ENCODE results near the gene SOAT2. TPM values are rescaled to one million over a fixed set of nuclear protein-coding genes. Genes with fewer than 3 reads are reported as not detected.
"Not testable (repeated sequence)": the region's sequence is repeated elsewhere in the genome, so short reads cannot be mapped to it uniquely, and the experiment has no call there.

SOAT2 gene
- total RNA-seq, 1 donor from 2014 or later: not detected

DNA sequence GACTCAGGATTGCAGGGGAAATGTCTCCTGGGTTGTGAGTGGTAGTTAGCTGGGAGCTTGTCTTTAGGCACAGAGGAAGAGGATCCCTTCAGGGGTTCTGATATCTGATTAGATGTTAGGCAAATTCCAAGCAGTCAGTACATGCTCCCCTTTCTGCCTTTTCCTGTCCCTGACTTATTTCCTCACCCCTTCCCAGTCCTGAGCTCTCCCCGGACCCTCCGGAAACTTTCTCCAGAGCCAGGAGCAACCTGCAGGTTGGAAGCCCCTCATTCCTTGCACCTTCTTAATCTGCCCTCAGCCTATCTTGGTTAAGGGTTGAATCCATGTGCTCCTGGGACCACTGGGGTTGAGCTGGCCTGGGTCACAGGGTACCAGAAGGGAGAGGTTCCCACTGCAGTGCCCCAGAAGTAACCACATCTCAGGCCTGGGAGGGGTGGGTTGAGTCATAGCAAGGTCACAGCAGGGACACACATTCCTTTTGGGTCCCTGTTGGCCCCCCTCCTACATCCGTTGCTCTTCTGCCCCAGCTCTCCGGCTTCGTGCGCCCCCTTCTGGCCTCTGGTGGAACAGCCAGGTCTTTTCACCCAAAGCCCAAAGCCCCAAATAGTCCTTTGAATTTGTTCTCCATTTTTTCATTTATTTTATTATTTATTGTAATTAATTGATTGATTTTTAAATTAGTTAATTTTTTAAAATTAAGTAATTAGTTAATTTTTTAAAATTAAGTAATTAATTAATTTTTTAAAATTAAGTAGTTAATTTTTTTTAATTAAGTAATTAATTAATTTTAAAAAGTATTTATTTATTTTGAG, 4.0 kb upstream of the SOAT2 start:
- peak; percentile 94 for DNase-seq (ENCODE audit: low spot score)
- intact Hi-C loops (cut with DNase I): loop anchor here (1.0 kb wide), 1 partner anchor 33 kb away; no protein-coding TSS in a partner anchor

DNA sequence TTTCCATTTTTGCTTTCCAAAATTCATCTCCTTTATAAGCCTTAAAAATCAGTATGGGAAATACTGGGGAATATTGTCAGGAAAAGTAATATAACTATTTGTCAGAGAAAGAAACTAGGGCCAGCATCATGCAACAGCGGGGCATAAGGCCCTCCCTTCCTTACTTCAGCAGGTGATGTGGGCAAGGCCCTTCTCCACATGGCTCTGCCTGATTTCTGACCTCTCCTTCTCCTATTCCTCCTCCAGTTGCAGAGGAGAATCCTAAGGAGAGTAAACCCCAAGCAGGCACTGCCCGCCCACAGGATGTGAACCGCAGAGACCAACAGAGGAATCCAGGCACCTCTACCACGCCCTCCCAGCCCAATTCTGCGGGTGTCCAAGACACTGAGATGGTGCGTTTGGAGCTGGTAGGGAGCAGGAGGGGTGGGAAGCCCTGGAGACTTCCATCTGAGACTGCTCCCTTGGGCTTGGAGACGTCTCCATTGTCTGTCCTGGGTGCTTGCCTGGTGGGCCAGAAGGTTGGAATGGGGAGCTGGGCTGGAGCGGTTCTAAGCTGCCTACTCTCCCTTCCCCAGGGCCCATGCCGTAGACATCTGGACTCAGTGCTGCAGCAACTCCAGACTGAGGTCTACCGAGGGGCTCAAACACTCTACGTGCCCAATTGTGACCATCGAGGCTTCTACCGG, 2.7 kb upstream of the SOAT2 start:
- intact Hi-C loops (cut with DNase I): no loop called here
- peak; percentile 73 for DNase-seq (ENCODE audit: low spot score)

DNA sequence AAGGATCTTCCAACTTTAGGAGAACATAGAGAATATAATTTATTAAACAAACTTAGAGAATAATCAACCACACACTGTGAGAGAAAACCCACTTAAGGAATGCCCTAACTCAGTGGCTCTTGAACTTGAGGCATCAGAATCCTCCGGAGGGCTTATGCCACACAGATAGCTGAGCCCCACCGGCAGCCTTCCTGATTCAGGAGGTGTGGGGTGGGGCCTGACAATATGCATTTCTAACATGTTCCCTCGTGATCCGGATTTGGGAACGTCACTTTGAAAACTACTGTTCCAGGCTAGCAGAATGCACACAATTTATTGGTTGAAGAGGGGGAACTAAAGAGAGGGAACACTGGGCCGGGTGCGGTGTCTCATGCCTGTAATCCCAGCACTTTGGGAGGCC, 2.0 kb upstream of the SOAT2 start:
- intact Hi-C loops (cut with DNase I): no loop called here
- DNase-seq (ENCODE audit: low spot score): no peak

DNA sequence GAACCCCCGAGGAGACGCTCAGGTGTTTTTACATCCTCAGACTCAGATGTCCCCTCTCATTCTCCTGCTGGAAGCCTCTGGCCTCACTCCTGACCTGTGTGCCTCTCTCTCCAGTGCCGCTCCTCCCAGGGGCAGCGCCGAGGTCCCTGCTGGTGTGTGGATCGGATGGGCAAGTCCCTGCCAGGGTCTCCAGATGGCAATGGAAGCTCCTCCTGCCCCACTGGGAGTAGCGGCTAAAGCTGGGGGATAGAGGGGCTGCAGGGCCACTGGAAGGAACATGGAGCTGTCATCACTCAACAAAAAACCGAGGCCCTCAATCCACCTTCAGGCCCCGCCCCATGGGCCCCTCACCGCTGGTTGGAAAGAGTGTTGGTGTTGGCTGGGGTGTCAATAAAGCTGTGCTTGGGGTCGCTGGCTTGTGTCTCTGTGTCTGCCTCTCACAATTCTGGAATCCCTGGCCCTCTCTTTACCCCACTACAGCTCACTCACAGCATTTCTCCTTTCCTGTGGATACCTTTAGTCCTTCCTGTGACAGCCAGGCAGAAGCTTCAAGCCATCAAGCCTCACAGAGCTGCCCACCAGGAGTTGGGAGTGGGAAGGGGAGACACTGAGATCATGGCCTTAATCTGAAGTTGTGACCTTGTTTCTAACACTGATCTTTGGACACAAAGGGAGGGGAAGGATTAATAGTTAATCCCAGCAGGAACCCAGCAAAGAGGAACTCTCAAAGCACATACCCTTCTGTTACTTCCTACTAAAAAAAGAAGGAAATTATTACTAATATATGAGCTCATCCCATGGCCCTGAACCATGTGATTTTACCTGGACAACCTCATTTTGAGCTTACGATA, 1.1 kb upstream of the SOAT2 start:
- intact Hi-C loops (cut with DNase I): no loop called here
- peak; percentile 71 for DNase-seq (ENCODE audit: low spot score)

DNA sequence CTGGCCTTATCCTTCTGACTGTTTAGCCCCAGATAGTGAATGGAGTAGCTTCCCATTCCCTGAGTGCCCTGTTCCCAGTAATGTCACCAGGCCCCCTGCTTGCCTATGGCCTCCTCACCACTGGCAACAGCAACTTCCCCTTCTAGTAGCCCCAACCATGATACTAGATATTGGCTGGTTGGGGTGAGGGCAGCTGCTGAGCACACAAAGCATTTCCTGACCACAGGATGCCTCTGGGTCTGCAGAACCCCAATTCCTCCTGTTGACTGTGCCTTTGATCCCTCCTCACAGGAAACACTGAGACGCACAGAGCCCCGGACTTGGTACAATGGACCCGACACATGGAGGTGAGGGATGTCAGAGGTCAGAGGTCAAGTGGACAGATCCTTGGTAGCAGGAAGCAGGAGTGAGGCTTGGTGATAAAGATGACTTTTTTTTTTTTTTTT, 597 bp downstream of the SOAT2 start:
- intact Hi-C loops (cut with DNase I): no loop called here
- DNase-seq (ENCODE audit: low spot score): no peak

DNA sequence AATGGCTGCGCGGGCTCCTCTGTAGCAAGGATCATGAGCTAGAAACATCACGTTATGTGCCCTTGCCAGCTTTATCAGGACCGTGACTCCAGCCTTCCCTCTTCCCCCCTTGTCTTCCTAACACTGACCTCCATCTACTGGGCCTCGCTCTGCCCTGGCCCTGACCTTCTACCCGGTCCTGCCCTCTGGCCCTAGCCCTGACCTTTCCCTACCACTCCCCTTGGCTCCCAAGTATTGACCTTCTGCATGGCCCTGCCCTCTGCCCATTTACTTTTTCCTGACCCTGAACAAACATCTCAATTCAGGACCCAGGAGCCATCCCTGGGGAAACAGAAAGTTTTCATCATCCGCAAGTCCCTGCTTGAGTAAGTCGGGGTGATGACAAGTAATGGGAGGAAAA, 2.0 kb downstream of the SOAT2 start:
- intact Hi-C loops (cut with DNase I): no loop called here
- peak; percentile 35 for DNase-seq (ENCODE audit: low spot score)

DNA sequence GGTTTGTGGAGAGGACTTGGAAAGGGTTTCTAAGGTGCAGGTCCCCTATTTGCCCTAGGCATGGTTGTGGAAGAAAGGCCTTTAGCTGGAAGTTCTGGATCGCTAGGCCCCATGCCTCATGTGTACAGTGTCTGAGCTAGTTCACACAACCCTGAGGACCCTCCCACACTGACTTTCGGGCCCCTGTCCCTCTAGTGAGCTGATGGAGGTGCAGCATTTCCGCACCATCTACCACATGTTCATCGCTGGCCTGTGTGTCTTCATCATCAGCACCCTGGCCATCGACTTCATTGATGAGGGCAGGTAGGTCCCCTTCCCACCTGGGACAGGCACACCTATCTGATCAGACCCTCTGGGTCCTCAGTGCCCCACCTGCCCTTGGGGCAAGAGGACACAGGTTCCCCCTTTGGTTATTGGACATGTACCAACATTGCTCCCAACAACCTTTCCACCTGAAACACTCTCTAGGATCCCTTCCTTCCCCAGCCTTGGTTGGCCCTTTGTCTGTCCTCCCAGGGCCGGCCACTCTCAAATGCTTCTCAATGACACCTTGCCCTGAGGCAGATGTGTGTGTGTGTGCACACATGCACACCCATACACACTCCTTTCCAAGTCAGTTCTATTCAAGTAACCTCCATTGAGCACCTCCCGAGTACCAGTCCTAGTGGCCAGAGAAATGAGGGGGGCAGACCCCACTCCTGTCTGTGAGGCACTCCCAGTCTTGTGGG, 2.6 kb downstream of the SOAT2 start:
- intact Hi-C loops (cut with DNase I): no loop called here

DNA sequence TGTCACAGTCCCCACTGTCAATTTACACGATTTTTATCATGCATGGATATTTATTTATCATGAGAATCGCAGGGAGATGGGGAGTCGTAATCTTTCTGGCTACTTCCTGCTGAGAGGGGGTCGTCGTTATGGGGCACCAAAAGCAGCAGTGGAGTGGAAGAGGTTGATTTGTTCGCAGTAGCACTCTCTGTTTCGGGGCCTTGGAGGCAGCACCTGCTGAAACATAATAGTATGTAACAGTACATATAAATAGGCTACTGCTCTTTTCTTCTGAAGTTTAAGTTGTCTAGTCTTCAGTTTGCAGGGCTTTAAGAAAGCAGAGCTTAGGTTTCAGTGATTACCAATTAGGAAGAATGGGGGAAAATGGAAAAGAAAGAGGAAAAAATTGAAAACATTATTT, 3.8 kb downstream of the SOAT2 start:
- no peak for DNase-seq (ENCODE audit: low spot score)
- intact Hi-C loops (cut with DNase I): no loop called here

More for the DNA sequence above, 2.6 kb downstream of the SOAT2 start:
- DNase-seq (ENCODE audit: low spot score): no peak

DNA sequence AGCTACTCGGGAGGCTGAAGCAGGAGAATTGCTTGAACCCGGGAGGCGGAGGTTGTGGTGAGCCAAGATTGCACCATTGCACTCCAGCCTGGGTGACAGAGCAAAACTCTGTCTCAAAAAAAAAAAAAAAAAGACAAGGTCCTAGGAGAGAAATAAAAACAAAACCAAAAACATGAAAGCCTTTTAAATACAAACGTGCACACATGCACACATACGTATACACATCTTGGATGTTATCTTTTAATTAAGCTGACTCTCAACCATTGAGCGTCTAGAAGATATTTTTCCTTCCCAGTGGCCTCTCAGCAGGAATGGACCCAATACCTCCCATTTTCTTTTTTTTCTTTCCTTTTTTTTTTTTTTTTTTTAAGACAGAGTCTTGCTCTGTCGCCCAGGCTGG, 9.1 kb downstream of the SOAT2 start:
- intact Hi-C loops (cut with DNase I); DNase-seq (ENCODE audit: low spot score): not testable (repeated sequence)

DNA sequence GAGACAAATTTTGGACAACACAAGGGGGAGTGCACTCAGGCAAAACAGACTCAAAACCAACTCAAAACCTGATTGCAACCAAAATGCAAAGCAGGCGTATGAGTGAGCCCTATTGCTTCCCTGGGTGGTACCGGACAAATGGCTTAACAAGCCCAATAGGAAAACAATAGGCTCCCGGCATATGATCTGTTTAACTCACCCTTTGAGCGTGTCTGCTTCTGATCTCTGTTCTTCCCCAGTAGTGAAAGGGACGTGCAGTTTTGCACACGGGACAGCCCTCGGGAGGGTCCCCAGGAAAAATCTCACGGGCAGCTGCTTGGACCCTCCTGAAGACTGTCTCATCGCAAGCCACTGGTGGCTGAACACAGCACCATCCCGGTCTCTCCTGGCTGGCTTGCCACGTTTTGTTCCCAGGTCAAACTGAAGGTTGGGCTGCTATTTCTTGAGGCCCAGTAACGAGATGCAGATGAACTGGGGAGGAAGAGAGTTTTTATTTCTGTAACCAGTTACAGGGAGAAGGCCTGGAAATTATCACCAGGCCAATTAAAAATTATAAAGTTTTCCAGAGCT, 9.9 kb downstream of the SOAT2 start:
- intact Hi-C loops (cut with DNase I): no loop called here
- DNase-seq (ENCODE audit: low spot score): peak; percentile 19

DNA sequence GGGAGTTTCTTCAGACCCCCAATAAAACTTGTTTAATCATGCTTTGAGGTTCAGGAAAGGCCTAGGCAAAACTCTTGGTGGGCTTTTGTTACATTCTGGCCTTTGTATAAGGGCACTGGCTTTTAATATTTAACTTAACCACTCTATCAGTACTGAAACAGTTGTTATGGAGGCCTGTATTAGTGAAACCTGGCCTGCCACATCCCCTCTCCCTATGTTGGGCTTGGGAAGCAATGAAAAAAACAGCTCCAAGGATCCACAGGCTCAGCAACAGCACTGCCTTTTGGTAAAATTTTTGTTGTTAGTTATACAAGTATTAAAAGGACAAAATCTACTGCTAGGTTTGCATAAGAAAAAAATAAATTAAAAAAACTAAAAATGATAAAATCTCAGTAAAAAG, 10.7 kb downstream of the SOAT2 start:
- intact Hi-C loops (cut with DNase I): no loop called here
- DNase-seq (ENCODE audit: low spot score): no peak

DNA sequence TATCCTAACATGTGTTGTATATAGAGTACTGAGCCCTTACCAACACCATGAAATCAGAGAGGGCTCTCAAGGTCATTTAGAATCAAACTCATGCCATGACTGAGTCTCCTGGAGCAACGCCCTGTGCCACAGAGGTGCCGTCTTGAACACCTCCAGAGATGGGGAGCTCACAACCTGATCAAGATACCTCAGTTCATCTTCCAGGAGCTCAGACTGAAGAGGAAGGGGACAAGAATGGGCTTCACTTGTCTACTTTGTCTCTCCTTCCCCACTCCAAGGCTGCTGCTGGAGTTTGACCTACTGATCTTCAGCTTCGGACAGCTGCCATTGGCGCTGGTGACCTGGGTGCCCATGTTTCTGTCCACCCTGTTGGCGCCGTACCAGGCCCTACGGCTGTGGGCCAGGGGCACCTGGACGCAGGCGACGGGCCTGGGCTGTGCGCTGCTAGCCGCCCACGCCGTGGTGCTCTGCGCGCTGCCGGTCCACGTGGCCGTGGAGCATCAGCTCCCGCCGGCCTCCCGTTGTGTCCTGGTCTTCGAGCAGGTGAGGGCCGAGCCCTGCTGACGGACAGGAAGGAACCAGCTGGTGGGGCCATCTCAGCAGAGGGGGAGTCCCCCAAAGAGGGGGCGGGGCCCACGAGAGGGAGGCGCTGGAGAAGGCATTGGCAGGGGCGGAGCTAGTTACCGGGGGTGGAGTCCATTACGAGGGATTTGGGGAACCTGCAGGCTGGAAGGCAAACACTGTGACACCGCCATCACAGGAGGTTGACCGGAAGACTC, 12.0 kb downstream of the SOAT2 start:
- intact Hi-C loops (cut with DNase I): no loop called here
- peak; percentile 74 for DNase-seq (ENCODE audit: low spot score)

DNA sequence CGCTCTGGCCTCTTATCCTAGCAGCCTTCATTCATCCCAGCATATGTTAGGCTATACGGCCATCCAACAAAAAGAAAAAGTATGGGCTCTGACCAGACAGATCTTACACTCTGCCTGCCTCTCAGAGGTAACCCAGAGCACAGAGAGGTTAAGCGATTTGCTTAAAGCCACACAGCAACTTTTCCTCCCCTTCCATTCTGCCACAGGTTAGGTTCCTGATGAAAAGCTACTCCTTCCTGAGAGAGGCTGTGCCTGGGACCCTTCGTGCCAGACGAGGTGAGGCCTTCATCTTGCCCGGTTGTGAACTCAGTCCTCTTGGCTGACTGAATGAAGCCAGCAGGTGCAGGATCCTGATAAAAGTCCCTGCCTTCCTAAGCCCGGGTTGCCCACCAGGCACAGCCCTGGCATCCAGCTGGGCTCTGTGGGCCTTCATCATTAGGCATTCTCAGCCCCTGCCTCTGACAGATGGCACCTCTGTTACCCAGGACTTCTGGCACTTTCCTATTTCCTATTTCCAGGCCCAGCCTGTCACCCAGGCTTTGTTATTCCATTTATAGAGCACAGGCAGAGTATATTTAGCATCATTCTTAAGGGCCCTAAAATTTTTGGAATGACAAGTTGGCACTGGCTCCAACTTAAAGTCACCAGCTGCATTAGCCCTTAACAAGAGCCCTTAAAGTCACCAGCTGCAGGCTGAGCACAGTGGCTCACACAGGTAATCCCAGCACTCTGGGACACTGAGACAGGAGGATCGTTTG, 12.8 kb downstream of the SOAT2 start:
- DNase-seq (ENCODE audit: low spot score): peak; percentile 64
- intact Hi-C loops (cut with DNase I): no loop called here

DNA sequence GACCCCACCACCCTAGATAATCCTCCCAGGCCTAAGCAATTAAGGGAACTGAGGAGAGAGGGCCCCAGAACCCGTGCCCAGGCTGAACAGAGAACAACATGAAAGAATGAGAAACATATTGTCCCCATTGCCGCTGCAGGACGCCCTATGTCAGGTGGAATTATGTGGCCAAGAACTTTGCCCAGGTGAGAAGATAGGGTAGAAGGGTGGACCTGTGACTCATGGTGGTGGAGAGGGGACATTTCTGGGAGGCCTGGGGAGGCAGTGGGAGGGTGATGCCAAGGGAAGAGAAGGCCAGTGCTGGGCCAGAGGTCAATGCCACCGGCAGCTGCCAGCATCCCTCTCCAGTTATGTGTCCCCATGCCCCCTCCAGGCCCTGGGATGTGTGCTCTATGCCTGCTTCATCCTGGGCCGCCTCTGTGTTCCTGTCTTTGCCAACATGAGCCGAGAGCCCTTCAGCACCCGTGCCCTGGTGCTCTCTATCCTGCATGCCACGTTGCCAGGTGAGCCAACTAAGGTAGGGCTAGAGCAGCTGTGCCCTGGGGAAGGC, 15.5 kb downstream of the SOAT2 start:
- intact Hi-C loops (cut with DNase I): no loop called here
- no peak for DNase-seq (ENCODE audit: low spot score)

DNA sequence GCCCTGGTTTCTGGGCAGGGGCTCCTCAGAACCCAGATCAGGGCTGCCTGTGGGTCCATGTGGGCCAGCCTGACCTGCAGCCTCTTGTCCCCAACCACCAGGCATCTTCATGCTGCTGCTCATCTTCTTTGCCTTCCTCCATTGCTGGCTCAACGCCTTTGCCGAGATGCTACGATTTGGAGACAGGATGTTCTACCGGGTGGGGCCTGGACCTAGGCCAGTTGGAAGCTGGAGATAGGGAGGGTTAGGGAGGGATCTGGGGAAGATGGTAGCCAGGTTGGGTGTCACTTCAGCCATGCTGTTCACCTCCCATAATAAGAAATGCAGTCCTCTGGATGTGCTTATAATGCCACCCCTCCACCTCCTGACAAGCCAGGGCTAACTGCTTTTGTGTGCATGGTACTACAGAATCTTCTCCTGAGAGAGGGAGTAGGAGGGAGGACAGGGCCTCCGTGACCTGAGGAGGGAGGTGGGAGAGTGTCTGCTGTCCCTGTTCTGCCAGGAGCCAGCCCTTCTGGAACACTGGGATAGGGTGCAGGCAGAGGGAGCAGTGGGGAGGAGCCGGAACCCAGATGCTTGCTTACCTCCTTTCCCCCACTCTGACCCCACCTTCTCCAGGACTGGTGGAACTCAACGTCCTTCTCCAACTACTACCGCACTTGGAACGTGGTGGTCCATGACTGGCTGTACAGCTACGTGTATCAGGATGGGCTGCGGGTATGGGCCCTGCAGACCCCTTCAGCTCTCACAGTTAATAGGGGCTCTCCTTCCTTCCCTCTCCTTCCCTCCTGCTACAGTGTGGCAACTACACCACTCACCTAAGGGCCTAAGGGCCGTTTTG, 17.6 kb downstream of the SOAT2 start:
- intact Hi-C loops (cut with DNase I): no loop called here
- no peak for DNase-seq (ENCODE audit: low spot score)

DNA sequence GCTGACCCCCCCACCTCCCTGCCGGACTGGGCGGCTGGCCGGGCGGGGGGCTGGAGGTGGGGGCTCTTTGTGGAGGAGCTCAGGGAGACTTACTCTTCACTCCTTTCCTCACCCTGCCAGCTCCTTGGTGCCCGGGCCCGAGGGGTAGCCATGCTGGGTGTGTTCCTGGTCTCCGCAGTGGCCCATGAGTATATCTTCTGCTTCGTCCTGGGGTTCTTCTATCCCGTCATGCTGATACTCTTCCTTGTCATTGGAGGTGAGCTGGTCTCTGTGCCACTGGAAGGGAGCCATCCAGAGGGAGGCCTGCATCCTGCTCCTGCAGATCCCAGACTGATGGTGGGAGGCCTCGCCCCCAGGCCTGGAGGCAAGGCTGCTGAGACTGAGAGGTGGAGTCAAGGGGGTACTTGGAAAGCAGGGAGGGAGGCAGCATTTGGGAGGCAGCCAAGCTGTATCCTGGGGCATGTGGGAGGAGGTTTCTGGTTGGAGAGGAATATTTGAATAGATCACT, 19.7 kb downstream of the SOAT2 start:
- DNase-seq (ENCODE audit: low spot score): no peak
- intact Hi-C loops (cut with DNase I): no loop called here

Measured in cardiac septum (tissue), 1 donor.